Measurements from ENCODE around the gene GARNL3.
A peak's percentile ranks its signal among the peaks of the same experiment; 100 is the strongest.

GARNL3 gene

GRCh38 chr9:127428348-127428747, 163.8 kb downstream of the GARNL3 start:
- ChIA-PET CTCF (interaction anchor here (1.1 kb wide), 1 partner anchor 22 kb away, joined by 3 read pairs; no protein-coding TSS in a partner anchor), POLR2A (no interaction called here)
- Histone ChIP-seq H3K9me3 (ENCODE audit: control extremely low read depth in 1 of 5, control insufficient read depth in 4 of 5, insufficient read depth in 2 of 5, low read depth in 1 of 5, low read length in 4 of 5) (no peaks in the 10 kb centered on the region), H3K36me3 (ENCODE audit: control insufficient read depth in 4 of 4, insufficient read depth in 4 of 4, low read length in 3 of 4) (peaks cover 12 to 26% (median 25%) of the 10 kb centered on the region in 4 experiments), H3K27me3 (replicated peaks in 2 of 5; ENCODE audit: control insufficient read depth in 4 of 5, insufficient read depth in 5 of 5, low read length in 4 of 5) (no peaks in the 10 kb centered on the region), H3K27ac (ENCODE audit: insufficient read depth in 1 of 2, low read depth in 1 of 2, low read length in 2 of 2, poor library complexity in 1 of 2, severe bottlenecking in 2 of 2) (no peak overlapping the region), H3K4me3 (ENCODE audit: control insufficient read depth in 1 of 7, extremely low read depth in 1 of 7, insufficient read depth in 4 of 7, low read depth in 2 of 7, low read length in 6 of 7) (no peak overlapping the region), H3K4me1 (ENCODE audit: control extremely low read depth in 1 of 4, control insufficient read depth in 4 of 4, insufficient read depth in 4 of 4, low read length in 3 of 4) (peaks cover 5 to 22% (median 15%) of the 10 kb centered on the region in 4 experiments)
- no peak for DNase-seq
- WGBS (ENCODE audit: insufficient coverage), result no CpG with 5 or more reads among the region's 3 CpGs

- Histone ChIP-seq H3K4me3 (ENCODE audit: control insufficient read depth in 1 of 7, extremely low read depth in 1 of 7, insufficient read depth in 4 of 7, low read depth in 2 of 7, low read length in 6 of 7) (no peak overlapping the region), H3K9me3 (ENCODE audit: control extremely low read depth in 1 of 5, control insufficient read depth in 4 of 5, insufficient read depth in 2 of 5, low read depth in 1 of 5, low read length in 4 of 5) (no peaks in the 10 kb centered on the region), H3K36me3 (ENCODE audit: control insufficient read depth in 4 of 4, insufficient read depth in 4 of 4, low read length in 3 of 4) (peaks cover 22 to 46% (median 38%) of the 10 kb centered on the region in 4 experiments), H3K4me1 (ENCODE audit: control extremely low read depth in 1 of 4, control insufficient read depth in 4 of 4, insufficient read depth in 4 of 4, low read length in 3 of 4) (peaks cover under 1 to 10% (median 5%) of the 10 kb centered on the region in 4 experiments), H3K27me3 (replicated peaks in 2 of 5; ENCODE audit: control insufficient read depth in 4 of 5, insufficient read depth in 5 of 5, low read length in 4 of 5) (no peaks in the 10 kb centered on the region), H3K27ac (ENCODE audit: insufficient read depth in 1 of 2, low read depth in 1 of 2, low read length in 2 of 2, poor library complexity in 1 of 2, severe bottlenecking in 2 of 2) (no peak overlapping the region)
- DNase-seq, result no peak
- 97% methylated on average over 8 of the region's 8 CpGs for WGBS (ENCODE audit: insufficient coverage)
- ChIA-PET POLR2A (no interaction called here), CTCF (no interaction called here)
These were observed 165.8 kb downstream of the GARNL3 start for GRCh38 chr9:127430415-127430814.

- POLR2A ChIA-PET, result interaction anchor here (1.0 kb wide), 1 partner anchor 13 kb away, joined by 5 read pairs; the partner anchor contains the start of genes LRSAM1 and RPL12
- Histone ChIP-seq H3K9me3 (ENCODE audit: control extremely low read depth in 1 of 5, control insufficient read depth in 4 of 5, insufficient read depth in 2 of 5, low read depth in 1 of 5, low read length in 4 of 5) (peaks cover 0 to 3% (median 0%) of the 10 kb centered on the region in 5 experiments), H3K27me3 (replicated peaks in 2 of 5; ENCODE audit: control insufficient read depth in 4 of 5, insufficient read depth in 5 of 5, low read length in 4 of 5) (no peaks in the 10 kb centered on the region), H3K4me3 (ENCODE audit: control insufficient read depth in 1 of 7, extremely low read depth in 1 of 7, insufficient read depth in 4 of 7, low read depth in 2 of 7, low read length in 6 of 7) (no peak overlapping the region), H3K4me1 (ENCODE audit: control extremely low read depth in 1 of 4, control insufficient read depth in 4 of 4, insufficient read depth in 4 of 4, low read length in 3 of 4) (no peaks in the 10 kb centered on the region), H3K27ac (ENCODE audit: insufficient read depth in 1 of 2, low read depth in 1 of 2, low read length in 2 of 2, poor library complexity in 1 of 2, severe bottlenecking in 2 of 2) (no peak overlapping the region), H3K36me3 (ENCODE audit: control insufficient read depth in 4 of 4, insufficient read depth in 4 of 4, low read length in 3 of 4) (peaks cover 32 to 85% (median 65%) of the 10 kb centered on the region in 4 experiments)
- WGBS (ENCODE audit: insufficient coverage), result 94% methylated on average over 11 of the region's 12 CpGs
- CTCF ChIA-PET, result interaction anchor here (1.2 kb wide), 1 partner anchor 18 kb away, joined by 3 read pairs; no protein-coding TSS in a partner anchor
- peak in 2 of 3 donors; percentile 35 to 37 for DNase-seq
These were observed 173.1 kb downstream of the GARNL3 start for GRCh38 chr9:127437497-127438264.

GRCh38 chr9:127438394-127438793, 173.8 kb downstream of the GARNL3 start:
- no peaks in the 10 kb centered on the region for H3K27me3 ChIP-seq (replicated peaks in 2 of 5; ENCODE audit: control insufficient read depth in 4 of 5, insufficient read depth in 5 of 5, low read length in 4 of 5)
- ChIA-PET POLR2A (no interaction called here), CTCF (no interaction called here)
- H3K4me1 ChIP-seq (ENCODE audit: control extremely low read depth in 1 of 4, control insufficient read depth in 4 of 4, insufficient read depth in 4 of 4, low read length in 3 of 4), result no peaks in the 10 kb centered on the region
- peaks cover 28 to 84% (median 63%) of the 10 kb centered on the region in 4 experiments for H3K36me3 ChIP-seq (ENCODE audit: control insufficient read depth in 4 of 4, insufficient read depth in 4 of 4, low read length in 3 of 4)
- no peak overlapping the region for H3K4me3 ChIP-seq (ENCODE audit: control insufficient read depth in 1 of 7, extremely low read depth in 1 of 7, insufficient read depth in 4 of 7, low read depth in 2 of 7, low read length in 6 of 7)
- peaks cover 0 to 7% (median 0%) of the 10 kb centered on the region in 5 experiments for H3K9me3 ChIP-seq (ENCODE audit: control extremely low read depth in 1 of 5, control insufficient read depth in 4 of 5, insufficient read depth in 2 of 5, low read depth in 1 of 5, low read length in 4 of 5)
- whole genome bisulfite sequencing (ENCODE audit: insufficient coverage), result 95% methylated on average over 8 of the region's 9 CpGs
- H3K27ac ChIP-seq (ENCODE audit: insufficient read depth in 1 of 2, low read depth in 1 of 2, low read length in 2 of 2, poor library complexity in 1 of 2, severe bottlenecking in 2 of 2), result no peak overlapping the region
- no peak for DNase-seq
